NT2/D1 (cell line): Measurements from ENCODE around the gene KRTAP5-8.

Experiments used
- YY1 ChIP-seq: IDR thresholded peaks from 2 replicates; pipeline ENCODE4 v1.6.1; 2011; ENCODE audit not compliant: insufficient read length, insufficient read depth
- ZNF274 ChIP-seq: IDR thresholded peaks from 2 replicates; pipeline ENCODE4 v1.6.1; 2011; ENCODE audit warnings: mild to moderate bottlenecking, low read depth, low read length

DNA sequence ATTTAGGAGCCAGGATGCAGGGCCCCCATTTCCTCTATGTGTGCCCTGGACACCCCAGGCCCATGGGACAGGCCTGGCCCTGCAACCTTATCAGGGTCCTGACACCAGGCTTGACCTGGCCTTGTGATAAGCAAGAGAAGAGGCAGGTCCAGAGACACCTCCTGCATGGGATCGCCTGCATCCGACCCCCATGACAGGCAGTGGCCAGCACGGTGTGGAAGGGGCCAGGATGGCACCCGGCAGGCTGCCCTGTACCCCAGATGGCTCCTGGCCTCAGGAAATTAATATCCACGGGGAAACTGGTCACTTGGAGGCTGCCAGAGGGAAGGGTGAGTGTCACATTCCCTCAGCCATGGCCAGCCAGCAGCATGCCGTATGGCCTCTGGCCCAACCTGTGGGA is 17.2 kb downstream of the KRTAP5-8 start:
- TF ChIP-seq ZNF274 (no peak), YY1 (no peak)
